ENCODE results near the gene ATP2B2.

DNA sequence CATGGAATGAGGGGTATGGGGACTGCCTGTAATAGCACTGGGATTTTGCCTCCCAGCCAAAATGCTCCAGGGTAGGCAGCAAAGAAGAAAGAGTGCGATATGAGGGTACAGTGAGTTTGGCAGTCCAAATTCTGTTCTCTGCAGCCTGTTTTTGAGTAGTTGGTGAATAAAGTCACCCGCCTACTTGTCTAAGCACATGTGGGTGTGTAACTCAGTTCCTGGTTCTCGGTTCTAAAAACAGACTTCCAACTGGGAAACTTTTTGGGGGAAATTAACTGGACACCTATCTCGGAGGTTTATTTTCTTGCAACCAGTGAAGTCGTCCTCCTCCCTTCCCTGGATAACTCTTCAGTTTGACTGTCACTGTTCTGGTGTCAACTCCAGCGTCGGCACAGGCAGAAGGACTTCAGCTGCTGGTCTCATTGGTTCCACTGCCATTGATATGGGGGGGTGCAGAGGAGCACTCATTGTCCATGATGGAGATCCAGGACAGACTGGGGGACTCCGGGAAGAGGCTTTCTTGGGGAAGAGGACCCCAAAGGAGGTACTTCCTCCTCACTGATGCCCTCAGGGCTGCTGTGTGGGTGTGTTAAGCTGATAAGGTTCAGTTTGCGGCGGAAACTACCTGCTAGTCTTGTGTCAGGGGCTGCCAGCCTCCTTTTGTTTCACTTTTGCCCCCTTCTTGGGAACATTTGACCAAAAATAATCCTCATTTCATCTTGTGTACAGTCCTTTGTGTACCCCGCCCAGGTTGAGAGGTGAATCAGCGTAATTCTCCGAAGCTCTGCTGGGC is 225.8 kb downstream of the ATP2B2 start:
- TF ChIP-seq, protein P1, sequence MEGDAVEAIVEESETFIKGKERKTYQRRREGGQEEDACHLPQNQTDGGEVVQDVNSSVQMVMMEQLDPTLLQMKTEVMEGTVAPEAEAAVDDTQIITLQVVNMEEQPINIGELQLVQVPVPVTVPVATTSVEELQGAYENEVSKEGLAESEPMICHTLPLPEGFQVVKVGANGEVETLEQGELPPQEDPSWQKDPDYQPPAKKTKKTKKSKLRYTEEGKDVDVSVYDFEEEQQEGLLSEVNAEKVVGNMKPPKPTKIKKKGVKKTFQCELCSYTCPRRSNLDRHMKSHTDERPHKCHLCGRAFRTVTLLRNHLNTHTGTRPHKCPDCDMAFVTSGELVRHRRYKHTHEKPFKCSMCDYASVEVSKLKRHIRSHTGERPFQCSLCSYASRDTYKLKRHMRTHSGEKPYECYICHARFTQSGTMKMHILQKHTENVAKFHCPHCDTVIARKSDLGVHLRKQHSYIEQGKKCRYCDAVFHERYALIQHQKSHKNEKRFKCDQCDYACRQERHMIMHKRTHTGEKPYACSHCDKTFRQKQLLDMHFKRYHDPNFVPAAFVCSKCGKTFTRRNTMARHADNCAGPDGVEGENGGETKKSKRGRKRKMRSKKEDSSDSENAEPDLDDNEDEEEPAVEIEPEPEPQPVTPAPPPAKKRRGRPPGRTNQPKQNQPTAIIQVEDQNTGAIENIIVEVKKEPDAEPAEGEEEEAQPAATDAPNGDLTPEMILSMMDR (IDR thresholded peaks at IDR 0.05): no peak
- no peak for TF ChIP-seq POLR2AphosphoS5 (IDR thresholded peaks at IDR 0.05)
- no peak for TF ChIP-seq POLR2A (IDR thresholded peaks at IDR 0.05)

Data from transverse colon (tissue), 4 donors.